HepG2 (cell line): ENCODE data around the gene LEFTY2. TPM values are rescaled to one million over a fixed set of nuclear protein-coding genes. Genes with fewer than 3 reads are reported as not detected.

Source experiments
- CTCF ChIP-seq: sonication (generic); formaldehyde crosslinking; IDR thresholded peaks from 2 replicates; pipeline ENCODE4 v1.5.0; 2020; ENCODE audit warnings: mild to moderate bottlenecking, missing genetic modification reagents, moderate library complexity
- DNMT3B ChIP-seq: conservative IDR thresholded peaks from 2 replicates; pipeline ENCODE4 v1.6.1; 2016; ENCODE audit warnings: missing biosample characterization, control low read depth
- ELK4 ChIP-seq: sonication (generic); formaldehyde crosslinking; IDR thresholded peaks from 2 replicates; pipeline ENCODE4 v1.9.0; 2021; ENCODE audit warnings: missing genetic modification reagents, borderline replicate concordance
- EZH2 ChIP-seq: conservative IDR thresholded peaks from 2 replicates; pipeline ENCODE4 v1.6.1; 2012; ENCODE audit warnings: mild to moderate bottlenecking, low read depth, low read length, moderate library complexity
- FOXP4 ChIP-seq: sonication (generic); formaldehyde crosslinking; IDR thresholded peaks from 2 replicates; pipeline ENCODE4 v1.4.0; 2020; ENCODE audit warnings: missing genetic modification reagents
- MBNL3 ChIP-seq: fragments of 250-450 bp; sonication (Bioruptor Pico); conservative IDR thresholded peaks from 2 replicates; pipeline ENCODE4 v1.8.0; 2022; ENCODE audit warnings: mild to moderate bottlenecking, inconsistent platforms
- MED1 ChIP-seq: sonication (generic); formaldehyde crosslinking; IDR thresholded peaks from 2 replicates; pipeline ENCODE4 v1.4.0; 2020; ENCODE audit warnings: missing genetic modification reagents
- MYC ChIP-seq: sonication (generic); formaldehyde crosslinking; IDR thresholded peaks from 2 replicates; pipeline ENCODE4 v1.9.0; 2021; ENCODE audit warnings: missing genetic modification reagents, borderline replicate concordance
- PRDM10 ChIP-seq: sonication (generic); formaldehyde crosslinking; IDR thresholded peaks from 2 replicates; pipeline ENCODE4 v1.4.0; 2020; ENCODE audit warnings: low read depth, missing genetic modification reagents
- RARG ChIP-seq: sonication (generic); formaldehyde crosslinking; IDR thresholded peaks from 2 replicates; pipeline ENCODE4 v1.4.0; 2020; ENCODE audit warnings: low read depth, mild to moderate bottlenecking, missing genetic modification reagents
- SAFB2 ChIP-seq: sonication (generic); formaldehyde crosslinking; IDR thresholded peaks from 2 replicates; pipeline ENCODE4 v1.5.1; 2020; ENCODE audit warnings: missing genetic modification reagents, low read depth, mild to moderate bottlenecking, borderline replicate concordance
- ZBTB33 ChIP-seq: sonication (generic); formaldehyde crosslinking; IDR thresholded peaks from 2 replicates; pipeline ENCODE4 v1.4.0; 2020; ENCODE audit warnings: missing genetic modification reagents
- ZBTB7A ChIP-seq: sonication (generic); formaldehyde crosslinking; IDR thresholded peaks from 2 replicates; pipeline ENCODE4 v1.8.0; 2022; ENCODE audit warnings: mild to moderate bottlenecking, missing genetic modification reagents
- ZNF20 ChIP-seq: sonication (generic); formaldehyde crosslinking; IDR thresholded peaks from 2 replicates; pipeline ENCODE4 v1.4.0; 2020; ENCODE audit warnings: mild to moderate bottlenecking, moderate library complexity, missing genetic modification reagents
- ZNF616 ChIP-seq: sonication (generic); formaldehyde crosslinking; IDR thresholded peaks from 2 replicates; pipeline ENCODE4 v1.5.0; 2020; ENCODE audit warnings: low read depth, mild to moderate bottlenecking, missing genetic modification reagents
- ZNF891 ChIP-seq: sonication (generic); formaldehyde crosslinking; IDR thresholded peaks from 2 replicates; pipeline ENCODE4 v1.5.0; 2020; ENCODE audit warnings: mild to moderate bottlenecking, missing genetic modification reagents
- polyA plus RNA-seq, 8 experiments: library from polyadenylated mRNA; depleted of rRNA in 3 of 8; stranded (reverse) in 7 of 8; unstranded in 1 of 8; fragments of >200 nt; fragmentation: Illumina TruSeq in 4 of 8; extraction: Trizol in 4 of 8; gene quantifications; 2 replicates each; pipeline versions ENCODE4 v1.2.1 to v1.2.3, GENCODE V29; 2011 to 2016; ENCODE audit warnings: low read depth in 4 of 8, missing spikeins in 1 of 8, mixed read lengths in 1 of 8; ENCODE audit not compliant: insufficient read depth in 1 of 8
- total RNA-seq, 5 experiments: library from RNA; depleted of rRNA; stranded (reverse); fragments of >200 nt; fragmentation: Illumina TruSeq; extraction: Trizol; gene quantifications; 2 replicates each; pipeline ENCODE4 v1.2.3, GENCODE V29; 2016; ENCODE audit warnings: low read depth in 1 of 5

LEFTY2 gene
- total and polyA plus RNA-seq, 2 of the 13 experiments (the other 11 are each of a cell fraction or from before 2014, with no cell fraction given): 0.13 to 0.33 TPM

- no peak for TF ChIP-seq PRDM10
- TF ChIP-seq CTCF: peak; percentile 33; the same call in 1 of the 2 replicates
- TF ChIP-seq ZBTB33 (CRISPR knock-in tag): no peak
- TF ChIP-seq ZNF20: no peak
- no peak for TF ChIP-seq ZNF891
- no peak for TF ChIP-seq DNMT3B (CRISPR knock-in tag)
- peak; percentile 34; the same call in 1 of the 2 replicates for TF ChIP-seq MYC (CRISPR knock-in tag)
- peak; percentile 46 for TF ChIP-seq MED1 (CRISPR knock-in tag)
- no peak for TF ChIP-seq ELK4 (CRISPR knock-in tag)
- TF ChIP-seq MBNL3 (CRISPR knock-in tag): no peak
- no peak for TF ChIP-seq ZNF616
- TF ChIP-seq FOXP4: peak; percentile 59
- TF ChIP-seq ZBTB7A (CRISPR knock-in tag): no peak
- no peak for TF ChIP-seq RARG
- TF ChIP-seq EZH2: no peak
- no peak for TF ChIP-seq SAFB2
Measured at GRCh38 chr1:225896937-225897549, 44.0 kb downstream of the LEFTY2 start (continued).
